LNCAP (cell line): ENCODE data around the gene GALNT2.

Experiments used
- CTCF ChIP-seq: fragments of 450-650 bp; IDR thresholded peaks from 2 replicates; pipeline ENCODE4 v1.5.1; 2017; ENCODE audit warnings: mild to moderate bottlenecking

The GALNT2 gene

GRCh38 chr1:230237805-230238204, 170.8 kb downstream of the GALNT2 start:
- no peak for TF ChIP-seq CTCF

GRCh38 chr1:230240446-230241086, 173.5 kb downstream of the GALNT2 start:
- no peak for TF ChIP-seq CTCF

- TF ChIP-seq CTCF: no peak
These were observed 175.3 kb downstream of the GALNT2 start for GRCh38 chr1:230242326-230242725.

GRCh38 chr1:230243146-230243545, 176.1 kb downstream of the GALNT2 start:
- no peak for TF ChIP-seq CTCF

GRCh38 chr1:230243583-230244353, 176.7 kb downstream of the GALNT2 start:
- no peak for TF ChIP-seq CTCF

- TF ChIP-seq CTCF: no peak
These were observed 179.5 kb downstream of the GALNT2 start for GRCh38 chr1:230246551-230246950.

GRCh38 chr1:230248016-230248888, 181.2 kb downstream of the GALNT2 start:
- no peak for TF ChIP-seq CTCF
